Natural killer cell (primary cell): ENCODE measurements around the gene MRPL30. TPM values are rescaled to one million over a fixed set of nuclear protein-coding genes. Genes with fewer than 3 reads are reported as not detected.

ENCODE experiments used
- ATAC-seq, 3 donors: fragments of 150-1000 bp in 2 of 3; fragments of 200-7000 bp in 1 of 3; cut with Tn5 transposase; 1 replicate in 1 of 3; 2 replicates in 2 of 3; pipeline ENCODE4 v1.10.0; 2021; ENCODE audit warnings: mild to moderate bottlenecking in 2 of 3, moderate library complexity in 2 of 3
- DNase-seq, 2 donors: peaks; one replicate each; pipeline versions ENCODE4 v3.0.0 to v3.0.0-alpha.2; 2013 to 2021; ENCODE audit warnings: mixed read lengths in 1 of 2
- H3K27ac ChIP-seq: one replicate; pipeline ENCODE4 v1.5.1; 2013; ENCODE audit warnings: mild to moderate bottlenecking, low read length
- H3K27me3 ChIP-seq: one replicate; pipeline ENCODE4 v1.6.1; 2013; ENCODE audit warnings: low read length; ENCODE audit not compliant: control insufficient read depth, insufficient read depth
- H3K36me3 ChIP-seq: one replicate; pipeline ENCODE4 v1.6.1; 2013; ENCODE audit warnings: low read length; ENCODE audit not compliant: control insufficient read depth, insufficient read depth
- H3K4me1 ChIP-seq: one replicate; pipeline ENCODE4 v1.6.1; 2013; ENCODE audit warnings: low read length; ENCODE audit not compliant: control insufficient read depth, insufficient read depth
- H3K4me3 ChIP-seq: one replicate; pipeline ENCODE4 v1.5.1; 2013; ENCODE audit warnings: low read length
- H3K9me3 ChIP-seq: one replicate; pipeline ENCODE4 v1.6.1; 2013; ENCODE audit warnings: low read length; ENCODE audit not compliant: control insufficient read depth, insufficient read depth
- H3K27ac Mint-ChIP-seq, 2 donors: one replicate each; pipeline ENCODE4 v1.8.0; 2022; ENCODE audit warnings: mild to moderate bottlenecking in 2 of 2, mixed read lengths in 2 of 2, moderate library complexity in 1 of 2
- H3K27me3 Mint-ChIP-seq, 2 donors: one replicate each; pipeline ENCODE4 v1.8.0; 2022; ENCODE audit warnings: low read depth in 2 of 2, mixed read lengths in 2 of 2
- H3K36me3 Mint-ChIP-seq: one replicate; pipeline ENCODE4 v1.8.0; 2022; ENCODE audit warnings: mixed read lengths
- H3K4me1 Mint-ChIP-seq, 2 donors: one replicate each; pipeline ENCODE4 v1.8.0; 2022; ENCODE audit warnings: mixed read lengths in 2 of 2
- H3K4me3 Mint-ChIP-seq: one replicate; pipeline ENCODE4 v1.8.0; 2022; ENCODE audit warnings: mild to moderate bottlenecking, moderate library complexity, mixed read lengths
- H3K9me3 Mint-ChIP-seq, 2 donors: one replicate each; pipeline ENCODE4 v1.8.0; 2022; ENCODE audit warnings: mixed read lengths in 2 of 2
- CTCF ChIP-seq: fragments of 200-600 bp; IDR thresholded peaks from one replicate; pipeline ENCODE4 v1.8.0; 2022; ENCODE audit warnings: antibody characterized with exemption
- WGBS: methylation state at CpG from one replicate; pipeline ENCODE4 v1.1.7; 2013; ENCODE audit warnings: missing lambda C conversion rate; ENCODE audit not compliant: insufficient coverage; 5-methylcytosine and 5-hydroxymethylcytosine counted together
- intact Hi-C: fragments of 100-400 bp; cut with micrococcal nuclease; formaldehyde crosslinking; loops from one replicate; pipeline ENCODE4 v1.14.2; 2022
- total RNA-seq, 4 donors: library from RNA; stranded (reverse); fragments of 120-200 nt in 1 of 4; gene quantifications; one replicate each; pipeline versions ENCODE4 v1.2.3 to v1.2.4, GENCODE V29; 2013 to 2022

MRPL30 gene
- total RNA-seq, 3 donors from 2014 or later (not counting 1 experiment from before 2014, with no cell fraction given), result 16.0 to 18.6 (median 16.9) TPM

GRCh38 chr2:99159594-99159993 is 21.4 kb upstream of the MRPL30 start:
- no peak overlapping the region for H3K4me3 Mint-ChIP-seq
- intact Hi-C loops, result loop anchor here (5.0 kb wide), 1 partner anchor 522 kb away; no protein-coding TSS in a partner anchor
- DNase-seq, result no peak
- no peak for TF ChIP-seq CTCF
- Histone ChIP-seq H3K36me3 (peaks cover 32% of the 10 kb centered on the region), H3K27me3 (no peaks in the 10 kb centered on the region), H3K27ac (no peak overlapping the region), H3K4me3 (no peak overlapping the region), H3K9me3 (no peaks in the 10 kb centered on the region), H3K4me1 (peaks cover 7% of the 10 kb centered on the region)
- no peaks in the 10 kb centered on the region for H3K27me3 Mint-ChIP-seq
- H3K9me3 Mint-ChIP-seq, result no peaks in the 10 kb centered on the region
- H3K36me3 Mint-ChIP-seq, result peaks cover 6% of the 10 kb centered on the region
- ATAC-seq, result no peak
- WGBS, result 98% methylated on average over 4 of the region's 4 CpGs
- peak overlapping the region; percentile 31 to 43 for H3K27ac Mint-ChIP-seq
- H3K4me1 Mint-ChIP-seq, result peaks cover 5 to 38% of the 10 kb centered on the region in 2 donors

- intact Hi-C loops, result no loop called here
- H3K9me3 Mint-ChIP-seq, result no peaks in the 10 kb centered on the region
Measured at GRCh38 chr2:99166218-99166617, 14.8 kb upstream of the MRPL30 start.

GRCh38 chr2:99169534-99169933 is 11.4 kb upstream of the MRPL30 start:
- ATAC-seq (no peak), DNase-seq (no peak)
- peaks cover 70% of the 10 kb centered on the region for H3K36me3 ChIP-seq
- WGBS, result 29% methylated on average over 1 of the region's 1 CpG
- TF ChIP-seq CTCF, result no peak
- intact Hi-C loops, result no loop called here
- H3K4me3 Mint-ChIP-seq, result no peak overlapping the region
- no peak overlapping the region for H3K27ac ChIP-seq
- peak overlapping the region in 1 of 2 donors; percentile 58 for H3K27ac Mint-ChIP-seq
- no peaks in the 10 kb centered on the region for H3K4me1 ChIP-seq
- no peaks in the 10 kb centered on the region for H3K27me3 ChIP-seq
- no peak overlapping the region for H3K4me3 ChIP-seq
- peaks cover 0 to 5% of the 10 kb centered on the region in 2 donors for H3K4me1 Mint-ChIP-seq
- H3K27me3 Mint-ChIP-seq, result no peaks in the 10 kb centered on the region
- H3K9me3 Mint-ChIP-seq, result no peaks in the 10 kb centered on the region
- H3K36me3 Mint-ChIP-seq, result no peaks in the 10 kb centered on the region
- no peaks in the 10 kb centered on the region for H3K9me3 ChIP-seq

More at GRCh38 chr2:99166218-99166617, 14.8 kb upstream of the MRPL30 start:
- Histone ChIP-seq H3K36me3 (peaks cover 71% of the 10 kb centered on the region), H3K27ac (no peak overlapping the region), H3K9me3 (no peaks in the 10 kb centered on the region), H3K27me3 (no peaks in the 10 kb centered on the region), H3K4me1 (no peaks in the 10 kb centered on the region), H3K4me3 (no peak overlapping the region)
- WGBS, result 89% methylated on average over 4 of the region's 5 CpGs
- no peaks in the 10 kb centered on the region for H3K27me3 Mint-ChIP-seq
- TF ChIP-seq CTCF, result no peak
- peaks cover 0 to 5% of the 10 kb centered on the region in 2 donors for H3K4me1 Mint-ChIP-seq
- H3K4me3 Mint-ChIP-seq, result no peak overlapping the region
- no peak for ATAC-seq
- no peak for DNase-seq
- H3K36me3 Mint-ChIP-seq, result no peaks in the 10 kb centered on the region
- peak overlapping the region; percentile 3 to 36 for H3K27ac Mint-ChIP-seq
